OCI-LY3 (cell line): ENCODE data around the gene GP1BA.

Experiments used
- EZH2phosphoT487 ChIP-seq: fragments of 200-600 bp; shearing (Covaris generic); IDR thresholded peaks from 2 replicates; pipeline ENCODE4 v1.6.1; 2018; ENCODE audit warnings: antibody characterized with exemption, mixed run types, low read depth
- TF ChIP-seq, protein P1 (sequence below): fragments of 200-600, 300-600 bp; sonication (generic); IDR thresholded peaks from 2 replicates; pipeline ENCODE4 v1.5.1; 2014; ENCODE audit warnings: antibody characterized with exemption, low read length, low read depth

- TF ChIP-seq, protein P1, sequence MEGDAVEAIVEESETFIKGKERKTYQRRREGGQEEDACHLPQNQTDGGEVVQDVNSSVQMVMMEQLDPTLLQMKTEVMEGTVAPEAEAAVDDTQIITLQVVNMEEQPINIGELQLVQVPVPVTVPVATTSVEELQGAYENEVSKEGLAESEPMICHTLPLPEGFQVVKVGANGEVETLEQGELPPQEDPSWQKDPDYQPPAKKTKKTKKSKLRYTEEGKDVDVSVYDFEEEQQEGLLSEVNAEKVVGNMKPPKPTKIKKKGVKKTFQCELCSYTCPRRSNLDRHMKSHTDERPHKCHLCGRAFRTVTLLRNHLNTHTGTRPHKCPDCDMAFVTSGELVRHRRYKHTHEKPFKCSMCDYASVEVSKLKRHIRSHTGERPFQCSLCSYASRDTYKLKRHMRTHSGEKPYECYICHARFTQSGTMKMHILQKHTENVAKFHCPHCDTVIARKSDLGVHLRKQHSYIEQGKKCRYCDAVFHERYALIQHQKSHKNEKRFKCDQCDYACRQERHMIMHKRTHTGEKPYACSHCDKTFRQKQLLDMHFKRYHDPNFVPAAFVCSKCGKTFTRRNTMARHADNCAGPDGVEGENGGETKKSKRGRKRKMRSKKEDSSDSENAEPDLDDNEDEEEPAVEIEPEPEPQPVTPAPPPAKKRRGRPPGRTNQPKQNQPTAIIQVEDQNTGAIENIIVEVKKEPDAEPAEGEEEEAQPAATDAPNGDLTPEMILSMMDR, result no peak
- no peak for TF ChIP-seq EZH2phosphoT487
These were observed 18.7 kb downstream of the GP1BA start, which contains the start of gene ENO3 for GRCh38 chr17:4950746-4951204.
